ENCODE data around the gene POLR3G.

DNA sequence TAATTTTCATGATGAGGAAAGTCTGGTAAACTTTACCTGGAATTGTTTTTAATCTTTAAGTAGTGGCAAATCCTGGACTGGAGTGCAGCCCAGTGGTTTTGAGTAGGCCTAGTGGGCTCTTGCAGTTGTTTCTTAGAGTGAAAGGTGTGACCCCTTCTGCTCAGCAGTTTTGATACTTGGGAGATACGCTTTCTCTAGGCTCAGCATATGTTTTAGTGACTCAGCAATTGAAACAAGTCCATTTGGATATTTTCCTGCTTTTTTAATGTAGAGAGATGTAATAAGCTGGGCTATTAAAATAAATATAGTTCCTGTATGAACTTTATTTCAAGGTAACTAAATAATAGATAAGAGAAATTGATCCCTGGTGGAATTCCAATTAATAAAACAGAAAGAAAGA, 6.0 kb downstream of the POLR3G start:
- TF ChIP-seq, protein P1, sequence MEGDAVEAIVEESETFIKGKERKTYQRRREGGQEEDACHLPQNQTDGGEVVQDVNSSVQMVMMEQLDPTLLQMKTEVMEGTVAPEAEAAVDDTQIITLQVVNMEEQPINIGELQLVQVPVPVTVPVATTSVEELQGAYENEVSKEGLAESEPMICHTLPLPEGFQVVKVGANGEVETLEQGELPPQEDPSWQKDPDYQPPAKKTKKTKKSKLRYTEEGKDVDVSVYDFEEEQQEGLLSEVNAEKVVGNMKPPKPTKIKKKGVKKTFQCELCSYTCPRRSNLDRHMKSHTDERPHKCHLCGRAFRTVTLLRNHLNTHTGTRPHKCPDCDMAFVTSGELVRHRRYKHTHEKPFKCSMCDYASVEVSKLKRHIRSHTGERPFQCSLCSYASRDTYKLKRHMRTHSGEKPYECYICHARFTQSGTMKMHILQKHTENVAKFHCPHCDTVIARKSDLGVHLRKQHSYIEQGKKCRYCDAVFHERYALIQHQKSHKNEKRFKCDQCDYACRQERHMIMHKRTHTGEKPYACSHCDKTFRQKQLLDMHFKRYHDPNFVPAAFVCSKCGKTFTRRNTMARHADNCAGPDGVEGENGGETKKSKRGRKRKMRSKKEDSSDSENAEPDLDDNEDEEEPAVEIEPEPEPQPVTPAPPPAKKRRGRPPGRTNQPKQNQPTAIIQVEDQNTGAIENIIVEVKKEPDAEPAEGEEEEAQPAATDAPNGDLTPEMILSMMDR (IDR thresholded peaks at IDR 0.05): no peak
- TF ChIP-seq POLR2A (IDR thresholded peaks at IDR 0.05) (no peak), EP300 (IDR thresholded peaks at IDR 0.05) (no peak)
